ENCODE measurements around the gene KRT25. TPM values are rescaled to one million over a fixed set of nuclear protein-coding genes. Genes with fewer than 3 reads are reported as not detected.
A peak's percentile ranks its signal among the peaks of the same experiment; 100 is the strongest.

KRT25 gene
- total RNA-seq, 6 experiments from 2014 or later: not detected

DNA sequence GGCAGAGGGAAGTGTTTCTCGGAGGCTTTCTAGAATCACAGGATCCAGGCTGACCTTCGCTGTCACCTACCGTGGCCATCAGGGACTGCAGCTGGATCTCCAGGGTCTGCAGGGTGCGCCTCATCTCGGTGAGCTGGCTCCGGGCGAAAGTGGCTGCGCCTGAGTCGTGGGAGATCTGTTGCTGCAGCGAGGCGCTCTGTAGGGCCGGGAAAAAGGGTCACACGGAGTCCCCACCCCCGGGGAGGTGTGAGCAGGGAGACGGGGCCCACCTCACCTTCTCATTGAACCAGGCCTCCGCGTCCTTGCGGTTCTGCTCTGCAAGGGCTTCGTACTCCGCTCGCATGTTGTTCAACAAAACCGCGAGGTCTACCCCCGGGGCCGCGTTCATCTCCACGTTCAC lies 41.7 kb upstream of the KRT25 start:
- Mint-ChIP-seq H3K27ac (no peak overlapping the region), H3K4me3 (no peak overlapping the region), H3K36me3 (ENCODE audit: low read depth) (no peaks in the 10 kb centered on the region), H3K4me1 (ENCODE audit: low read depth) (no peaks in the 10 kb centered on the region), H3K27me3 (ENCODE audit: insufficient read depth) (peaks cover 26% of the 10 kb centered on the region), H3K9me3 (no peaks in the 10 kb centered on the region)
- no peak for DNase-seq
- TF ChIP-seq, protein P1, sequence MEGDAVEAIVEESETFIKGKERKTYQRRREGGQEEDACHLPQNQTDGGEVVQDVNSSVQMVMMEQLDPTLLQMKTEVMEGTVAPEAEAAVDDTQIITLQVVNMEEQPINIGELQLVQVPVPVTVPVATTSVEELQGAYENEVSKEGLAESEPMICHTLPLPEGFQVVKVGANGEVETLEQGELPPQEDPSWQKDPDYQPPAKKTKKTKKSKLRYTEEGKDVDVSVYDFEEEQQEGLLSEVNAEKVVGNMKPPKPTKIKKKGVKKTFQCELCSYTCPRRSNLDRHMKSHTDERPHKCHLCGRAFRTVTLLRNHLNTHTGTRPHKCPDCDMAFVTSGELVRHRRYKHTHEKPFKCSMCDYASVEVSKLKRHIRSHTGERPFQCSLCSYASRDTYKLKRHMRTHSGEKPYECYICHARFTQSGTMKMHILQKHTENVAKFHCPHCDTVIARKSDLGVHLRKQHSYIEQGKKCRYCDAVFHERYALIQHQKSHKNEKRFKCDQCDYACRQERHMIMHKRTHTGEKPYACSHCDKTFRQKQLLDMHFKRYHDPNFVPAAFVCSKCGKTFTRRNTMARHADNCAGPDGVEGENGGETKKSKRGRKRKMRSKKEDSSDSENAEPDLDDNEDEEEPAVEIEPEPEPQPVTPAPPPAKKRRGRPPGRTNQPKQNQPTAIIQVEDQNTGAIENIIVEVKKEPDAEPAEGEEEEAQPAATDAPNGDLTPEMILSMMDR (IDR thresholded peaks at IDR 0.05): no peak

DNA sequence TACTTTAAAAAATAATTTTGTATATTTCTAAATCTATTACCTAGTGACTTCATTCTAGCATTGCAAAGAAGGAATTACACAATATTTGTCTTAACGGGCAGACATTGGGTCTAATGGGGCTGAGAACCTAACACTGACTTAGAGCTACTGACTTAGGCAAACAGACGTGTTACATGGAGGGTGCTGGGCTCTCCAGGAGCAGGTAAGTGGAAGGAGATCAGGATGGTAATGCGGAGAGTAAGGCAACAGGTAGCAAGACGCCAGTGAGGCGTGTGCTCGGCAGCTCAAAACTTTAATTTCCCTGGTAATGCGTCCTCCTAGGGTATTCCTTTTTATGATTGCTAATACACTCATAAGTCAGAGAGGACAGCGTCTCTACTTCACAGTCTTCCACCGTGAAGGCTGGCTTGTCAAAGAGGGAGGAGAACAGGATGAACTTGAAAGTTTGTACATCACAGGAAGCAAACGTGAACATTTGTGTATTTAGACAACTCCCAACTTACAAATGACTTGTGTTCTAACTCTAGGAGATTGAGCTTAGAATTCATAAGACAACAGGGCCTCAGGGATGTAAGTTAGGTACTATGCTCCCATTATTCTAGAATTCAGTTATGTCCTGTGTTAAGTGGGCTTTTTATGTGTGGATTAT lies 40.0 kb upstream of the KRT25 start:
- peaks cover 26% of the 10 kb centered on the region for H3K27me3 Mint-ChIP-seq (ENCODE audit: insufficient read depth)

DNA sequence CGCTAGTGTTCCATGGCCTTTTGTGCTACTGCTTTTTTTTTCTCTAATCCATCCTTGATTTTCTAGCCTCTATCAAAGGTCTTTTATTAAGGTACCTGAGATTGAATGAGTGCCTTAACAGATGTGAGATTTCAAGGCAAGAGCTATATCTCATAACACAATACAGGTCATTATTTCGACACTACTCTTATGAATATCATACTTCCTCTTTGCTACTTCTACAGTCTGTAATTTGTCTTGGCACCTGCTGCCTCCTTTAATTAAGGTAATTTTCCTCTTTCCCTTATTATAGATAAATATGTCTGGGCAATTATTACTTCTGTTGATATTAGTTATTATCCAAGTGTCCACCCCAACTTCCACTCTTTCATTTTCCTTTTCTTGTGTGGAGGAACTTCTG lies 39.3 kb upstream of the KRT25 start:
- Mint-ChIP-seq H3K27me3 (ENCODE audit: insufficient read depth) (peaks cover 26% of the 10 kb centered on the region), H3K9me3 (no peaks in the 10 kb centered on the region), H3K4me3 (no peak overlapping the region), H3K27ac (no peak overlapping the region), H3K4me1 (ENCODE audit: low read depth) (no peaks in the 10 kb centered on the region), H3K36me3 (ENCODE audit: low read depth) (no peaks in the 10 kb centered on the region)
- TF ChIP-seq, protein P1 (IDR thresholded peaks at IDR 0.05): no peak
- DNase-seq: no peak

More for the DNA sequence above, 40.0 kb upstream of the KRT25 start:
- DNase-seq: no peak
- no peaks in the 10 kb centered on the region for H3K36me3 Mint-ChIP-seq (ENCODE audit: low read depth)
- TF ChIP-seq, protein P1 (IDR thresholded peaks at IDR 0.05): no peak
- no peaks in the 10 kb centered on the region for H3K4me1 Mint-ChIP-seq (ENCODE audit: low read depth)
- no peak overlapping the region for H3K27ac Mint-ChIP-seq
- H3K9me3 Mint-ChIP-seq: no peaks in the 10 kb centered on the region
- no peak overlapping the region for H3K4me3 Mint-ChIP-seq

DNA sequence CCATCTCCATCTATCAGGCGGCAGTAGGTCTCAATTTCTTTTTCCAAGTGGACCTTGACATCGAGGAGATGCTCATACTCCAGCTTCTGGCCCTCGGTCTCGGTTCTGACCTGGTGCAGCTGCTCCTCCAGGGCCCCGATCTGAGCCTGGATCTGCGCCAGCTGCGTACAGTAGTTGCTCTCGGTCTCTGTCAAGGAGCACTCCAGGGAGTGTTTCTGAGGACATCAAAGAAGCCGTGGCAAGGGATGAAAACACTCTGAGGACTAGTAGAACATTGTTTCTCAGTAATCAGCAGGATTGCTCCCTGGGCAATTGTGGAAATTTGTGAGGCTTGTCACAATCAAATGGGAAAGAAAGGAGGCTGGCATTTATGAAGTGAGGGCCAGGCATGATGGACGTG lies 38.7 kb upstream of the KRT25 start:
- no peaks in the 10 kb centered on the region for H3K36me3 Mint-ChIP-seq (ENCODE audit: low read depth)
- no peak overlapping the region for H3K4me3 Mint-ChIP-seq
- TF ChIP-seq, protein P1 (IDR thresholded peaks at IDR 0.05): no peak
- no peaks in the 10 kb centered on the region for H3K9me3 Mint-ChIP-seq
- H3K27me3 Mint-ChIP-seq (ENCODE audit: insufficient read depth): peaks cover 26% of the 10 kb centered on the region
- DNase-seq: no peak
- H3K27ac Mint-ChIP-seq: no peak overlapping the region
- H3K4me1 Mint-ChIP-seq (ENCODE audit: low read depth): no peaks in the 10 kb centered on the region

DNA sequence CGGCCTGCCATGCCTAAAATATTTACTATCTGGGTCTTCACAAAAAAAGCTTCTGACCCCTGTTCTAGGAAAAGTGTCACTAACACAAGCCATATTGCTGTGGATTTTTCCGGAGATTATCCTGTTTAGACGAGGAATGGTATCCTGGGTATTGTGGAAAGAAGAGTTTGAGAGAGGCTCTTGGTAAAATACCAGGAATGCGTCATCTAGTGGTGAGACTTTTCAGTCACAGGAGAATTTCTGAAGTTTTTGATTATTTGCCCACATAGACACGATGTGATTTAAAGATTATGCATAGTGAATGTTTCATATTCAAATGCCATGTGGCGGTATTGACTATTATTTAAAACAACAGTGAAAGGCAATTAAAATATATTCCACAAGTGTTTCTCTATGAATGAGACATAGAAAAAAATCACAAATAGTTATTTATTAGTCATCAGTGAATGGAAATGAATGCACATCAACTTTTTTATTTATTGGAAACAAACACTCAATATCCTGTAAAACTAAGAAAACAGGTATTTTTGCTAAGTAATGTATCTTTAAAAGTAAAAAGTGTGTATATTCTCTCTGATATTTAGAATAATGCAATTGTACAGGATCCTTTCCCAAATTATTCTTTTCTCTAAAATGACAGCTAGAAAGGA lies 36.8 kb upstream of the KRT25 start:
- Mint-ChIP-seq H3K4me3 (no peak overlapping the region), H3K27me3 (ENCODE audit: insufficient read depth) (peaks cover 36% of the 10 kb centered on the region), H3K27ac (no peak overlapping the region), H3K4me1 (ENCODE audit: low read depth) (no peaks in the 10 kb centered on the region), H3K36me3 (ENCODE audit: low read depth) (no peaks in the 10 kb centered on the region), H3K9me3 (no peaks in the 10 kb centered on the region)
- TF ChIP-seq, protein P1 (IDR thresholded peaks at IDR 0.05): peak; percentile 83
- peak; percentile 19 for DNase-seq

All from HFFc6 (cell line).